Astrocyte (in vitro differentiated cells and primary cell): ENCODE measurements around the gene SNRNP40. TPM values are rescaled to one million over a fixed set of nuclear protein-coding genes. Genes with fewer than 3 reads are reported as not detected.

Experiments used
- DNase-seq: peaks from one replicate; pipeline ENCODE4 v3.0.0-alpha.2; 2010; ENCODE audit warnings: low read depth
- FAIRE-seq: peaks from 2 replicates; lab custom pipeline; 2011; peaks lifted over from hg19 to GRCh38; lab: Jason Lieb, UNC
- H2AFZ ChIP-seq: 2 replicates; pipeline ENCODE4 v1.6.0; 2012; ENCODE audit warnings: low read depth, low read length, inconsistent platforms
- H3K27ac ChIP-seq: 2 replicates; pipeline ENCODE4 v1.5.1; 2011; ENCODE audit warnings: low read depth, low read length, inconsistent platforms
- H3K27me3 ChIP-seq: 2 replicates; pipeline ENCODE4 v1.6.0; 2011; ENCODE audit warnings: low read length, inconsistent platforms; ENCODE audit not compliant: insufficient read depth
- H3K36me3 ChIP-seq: 2 replicates; pipeline ENCODE4 v1.5.1; 2011; ENCODE audit warnings: low read length, inconsistent platforms; ENCODE audit not compliant: insufficient read depth
- H3K4me1 ChIP-seq: 2 replicates; pipeline ENCODE4 v1.5.1; 2011; ENCODE audit warnings: low read length, inconsistent platforms; ENCODE audit not compliant: insufficient read depth
- H3K4me2 ChIP-seq: 2 replicates; pipeline ENCODE4 v1.6.0; 2012; ENCODE audit warnings: low read length, inconsistent platforms
- H3K4me3 ChIP-seq: 2 replicates; pipeline ENCODE4 v1.5.1; 2011; ENCODE audit warnings: low read depth, mild to moderate bottlenecking, low read length, inconsistent platforms; ENCODE audit not compliant: insufficient read depth
- H3K79me2 ChIP-seq: 2 replicates; pipeline ENCODE4 v1.6.0; 2012; ENCODE audit warnings: mild to moderate bottlenecking, low read length, inconsistent platforms; ENCODE audit not compliant: insufficient read depth
- H3K9ac ChIP-seq: 2 replicates; pipeline ENCODE4 v1.6.0; 2012; ENCODE audit warnings: mild to moderate bottlenecking, low read length, inconsistent platforms
- H3K9me3 ChIP-seq: 2 replicates; pipeline ENCODE4 v1.5.1; 2012; ENCODE audit warnings: low read depth, mild to moderate bottlenecking, low read length, inconsistent platforms; ENCODE audit not compliant: insufficient read depth
- H4K20me1 ChIP-seq: 2 replicates; pipeline ENCODE4 v1.6.0; 2012; ENCODE audit warnings: low read length, inconsistent platforms; ENCODE audit not compliant: insufficient read depth
- H3K27ac Mint-ChIP-seq: one replicate; pipeline ENCODE4 v1.8.0; 2021; ENCODE audit warnings: mild to moderate bottlenecking, mixed read lengths; ENCODE audit not compliant: unreplicated experiment
- H3K27me3 Mint-ChIP-seq: one replicate; pipeline ENCODE4 v1.8.0; 2021; ENCODE audit warnings: low read depth, mixed read lengths; ENCODE audit not compliant: unreplicated experiment
- H3K36me3 Mint-ChIP-seq: one replicate; pipeline ENCODE4 v1.8.0; 2021; ENCODE audit warnings: low read depth, mixed read lengths; ENCODE audit not compliant: unreplicated experiment
- H3K4me1 Mint-ChIP-seq: one replicate; pipeline ENCODE4 v1.8.0; 2021; ENCODE audit warnings: low read depth, mixed read lengths; ENCODE audit not compliant: unreplicated experiment
- H3K4me3 Mint-ChIP-seq: one replicate; pipeline ENCODE4 v1.8.0; 2021; ENCODE audit warnings: mild to moderate bottlenecking, moderate library complexity, mixed read lengths; ENCODE audit not compliant: unreplicated experiment
- H3K9me3 Mint-ChIP-seq: one replicate; pipeline ENCODE4 v1.8.0; 2021; ENCODE audit warnings: mild to moderate bottlenecking, mixed read lengths; ENCODE audit not compliant: unreplicated experiment
- EZH2 ChIP-seq: IDR thresholded peaks from 2 replicates; pipeline ENCODE4 v1.6.1; 2012; ENCODE audit warnings: mild to moderate bottlenecking, low read length, inconsistent platforms; ENCODE audit not compliant: insufficient read depth
- total RNA-seq: library from RNA; stranded (reverse); gene quantifications from 2 replicates; pipeline ENCODE4 v1.2.1, GENCODE V29; 2021
- TF ChIP-seq, protein P1 (sequence below): IDR thresholded peaks from 2 replicates; pipeline ENCODE4 v1.5.1; 2011; ENCODE audit warnings: low read depth, mild to moderate bottlenecking, inconsistent platforms, low read length, moderate library complexity; ENCODE audit not compliant: insufficient read depth

SNRNP40 gene
- total RNA-seq, 1 donor from 2014 or later = 42.0 TPM

DNA sequence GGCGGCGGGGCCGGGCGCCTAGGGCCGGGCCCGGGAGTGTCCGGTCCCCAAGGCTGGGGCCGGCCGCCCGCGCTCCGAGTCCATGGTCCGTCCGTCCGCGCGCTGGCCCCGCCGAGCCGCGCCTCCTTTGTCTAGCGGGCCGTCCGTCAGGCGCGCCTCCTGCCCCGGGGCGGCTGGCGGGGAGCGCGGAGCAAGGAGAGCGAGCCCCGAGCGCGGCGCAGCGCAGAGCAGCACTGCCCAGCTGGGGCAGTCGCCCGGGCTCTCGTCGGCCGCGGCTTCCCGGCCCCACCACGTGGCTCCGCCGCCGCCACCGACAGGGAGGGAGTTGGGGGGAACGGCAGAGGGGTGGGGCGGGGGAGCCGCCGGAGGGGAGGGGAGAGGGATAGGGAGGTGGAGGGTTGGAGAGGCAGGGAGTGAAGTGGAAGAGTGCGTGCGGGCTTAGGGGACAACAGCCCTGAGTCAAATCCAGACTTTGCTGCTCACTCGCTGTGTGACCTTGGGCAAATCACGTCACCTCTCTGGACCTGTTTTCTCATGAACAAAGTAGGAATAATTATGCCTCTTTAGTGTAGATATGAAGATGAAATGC, 56.8 kb downstream of the SNRNP40 start, which contains the start of gene NKAIN1:
NKAIN1 (minus strand) TSS at position 235 of the 589 bp plus-strand sequence. CDS start 340 bp downstream, outside the sequence.
- peaks cover 2% of the 10 kb centered on the region for H3K36me3 Mint-ChIP-seq

DNA sequence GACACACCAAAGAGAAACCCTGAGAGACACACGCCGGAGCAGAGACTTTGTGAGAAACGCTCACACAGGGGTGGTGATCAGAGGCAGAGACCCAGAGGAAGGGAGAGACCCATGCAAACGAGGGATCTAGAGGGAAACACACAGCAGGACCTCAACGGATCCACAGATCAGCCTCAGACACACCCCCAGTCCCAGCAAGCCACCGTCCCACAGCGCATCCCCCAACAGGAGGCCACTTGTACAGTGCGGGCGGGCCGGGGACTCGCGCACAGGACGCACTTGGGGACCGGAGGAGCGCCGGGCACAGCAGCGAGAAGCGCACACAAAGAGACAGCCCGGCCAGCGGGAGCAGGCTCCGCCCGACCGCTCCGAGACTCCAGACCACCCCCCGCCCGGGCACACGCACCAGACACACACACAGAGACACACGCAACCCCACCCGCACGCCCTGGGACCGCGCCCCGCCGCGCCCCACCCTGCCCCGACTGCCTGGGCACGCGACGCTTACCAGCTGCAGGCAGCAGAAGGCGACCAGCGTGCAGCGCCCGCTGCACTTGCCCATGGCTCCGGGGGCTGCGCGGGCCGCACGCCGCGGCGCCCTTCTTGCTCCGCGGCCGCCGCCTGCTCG, 57.5 kb downstream of the SNRNP40 start:
- no peak overlapping the region for H3K9ac ChIP-seq
- peaks cover 3% of the 10 kb centered on the region for H3K9me3 Mint-ChIP-seq
- H3K27ac ChIP-seq = no peak overlapping the region
- TF ChIP-seq EZH2 = no peak
- TF ChIP-seq, protein P1, sequence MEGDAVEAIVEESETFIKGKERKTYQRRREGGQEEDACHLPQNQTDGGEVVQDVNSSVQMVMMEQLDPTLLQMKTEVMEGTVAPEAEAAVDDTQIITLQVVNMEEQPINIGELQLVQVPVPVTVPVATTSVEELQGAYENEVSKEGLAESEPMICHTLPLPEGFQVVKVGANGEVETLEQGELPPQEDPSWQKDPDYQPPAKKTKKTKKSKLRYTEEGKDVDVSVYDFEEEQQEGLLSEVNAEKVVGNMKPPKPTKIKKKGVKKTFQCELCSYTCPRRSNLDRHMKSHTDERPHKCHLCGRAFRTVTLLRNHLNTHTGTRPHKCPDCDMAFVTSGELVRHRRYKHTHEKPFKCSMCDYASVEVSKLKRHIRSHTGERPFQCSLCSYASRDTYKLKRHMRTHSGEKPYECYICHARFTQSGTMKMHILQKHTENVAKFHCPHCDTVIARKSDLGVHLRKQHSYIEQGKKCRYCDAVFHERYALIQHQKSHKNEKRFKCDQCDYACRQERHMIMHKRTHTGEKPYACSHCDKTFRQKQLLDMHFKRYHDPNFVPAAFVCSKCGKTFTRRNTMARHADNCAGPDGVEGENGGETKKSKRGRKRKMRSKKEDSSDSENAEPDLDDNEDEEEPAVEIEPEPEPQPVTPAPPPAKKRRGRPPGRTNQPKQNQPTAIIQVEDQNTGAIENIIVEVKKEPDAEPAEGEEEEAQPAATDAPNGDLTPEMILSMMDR = no peak
- H3K27me3 Mint-ChIP-seq = peaks cover 52% of the 10 kb centered on the region
- H3K4me1 Mint-ChIP-seq = peaks cover 12% of the 10 kb centered on the region
- H3K79me2 ChIP-seq = no peaks in the 10 kb centered on the region
- FAIRE-seq (no peak), DNase-seq (no peak)
- peak overlapping the region; percentile 60 for H2AFZ ChIP-seq
- H3K4me1 ChIP-seq = peaks cover 9% of the 10 kb centered on the region
- H3K4me3 Mint-ChIP-seq = peak overlapping the region; percentile 95
- peaks cover 46% of the 10 kb centered on the region for H3K27me3 ChIP-seq
- no peaks in the 10 kb centered on the region for H3K36me3 ChIP-seq
- H3K27ac Mint-ChIP-seq = no peak overlapping the region
- peak overlapping the region; percentile 42 for H3K4me3 ChIP-seq
- peaks cover 4% of the 10 kb centered on the region for H4K20me1 ChIP-seq
- peak overlapping the region; percentile 83 for H3K4me2 ChIP-seq
- peaks cover 2% of the 10 kb centered on the region for H3K36me3 Mint-ChIP-seq
- H3K9me3 ChIP-seq = no peaks in the 10 kb centered on the region

More for the DNA sequence above, 56.8 kb downstream of the SNRNP40 start, which contains the start of gene NKAIN1:
- H3K9me3 ChIP-seq = no peaks in the 10 kb centered on the region
- H3K4me2 ChIP-seq = peak within 1 kb of the TSS; percentile 83
- Mint-ChIP-seq H3K4me3 (peak within 1 kb of the TSS; percentile 95), H3K27ac (no peak within 1 kb of the TSS), H3K27me3 (peaks cover 48% of the 10 kb centered on the region), H3K4me1 (peaks cover 18% of the 10 kb centered on the region), H3K9me3 (peaks cover 3% of the 10 kb centered on the region)
- no peak within 1 kb of the TSS for H3K27ac ChIP-seq
- FAIRE-seq (no peak), DNase-seq (peak; percentile 22)
- H3K4me1 ChIP-seq = peaks cover 15% of the 10 kb centered on the region
- H2AFZ ChIP-seq = peak within 1 kb of the TSS; percentile 60
- H3K9ac ChIP-seq = no peak within 1 kb of the TSS
- no peaks in the 10 kb centered on the region for H3K36me3 ChIP-seq
- H4K20me1 ChIP-seq = peaks cover 4% of the 10 kb centered on the region
- TF ChIP-seq, protein P1 = no peak
- TF ChIP-seq EZH2 = no peak
- peak within 1 kb of the TSS; percentile 42 for H3K4me3 ChIP-seq
- peaks cover 40% of the 10 kb centered on the region for H3K27me3 ChIP-seq
- H3K79me2 ChIP-seq = no peaks in the 10 kb centered on the region

- no peaks in the 10 kb centered on the region for H3K36me3 ChIP-seq
- no peaks in the 10 kb centered on the region for H3K79me2 ChIP-seq
- H3K27ac ChIP-seq = no peak overlapping the region
- H3K4me3 ChIP-seq = no peak overlapping the region
- no peak overlapping the region for H3K27ac Mint-ChIP-seq
- H3K4me1 ChIP-seq = peaks cover 5% of the 10 kb centered on the region
- H3K27me3 Mint-ChIP-seq = peaks cover 55% of the 10 kb centered on the region
- FAIRE-seq = no peak
- peaks cover 2% of the 10 kb centered on the region for H3K36me3 Mint-ChIP-seq
- peak overlapping the region; percentile 83 for H3K4me2 ChIP-seq
- DNase-seq = no peak
- peak overlapping the region; percentile 60 for H2AFZ ChIP-seq
- H3K9me3 Mint-ChIP-seq = peaks cover 3% of the 10 kb centered on the region
- H3K4me3 Mint-ChIP-seq = peak overlapping the region; percentile 95
- H4K20me1 ChIP-seq = peaks cover 4% of the 10 kb centered on the region
- H3K27me3 ChIP-seq = peaks cover 46% of the 10 kb centered on the region
- H3K9ac ChIP-seq = no peak overlapping the region
- H3K4me1 Mint-ChIP-seq = peaks cover 7% of the 10 kb centered on the region
- H3K9me3 ChIP-seq = no peaks in the 10 kb centered on the region
- TF ChIP-seq, protein P1 = no peak
- TF ChIP-seq EZH2 = no peak
Measured at GRCh38 chr1:31238612-31238985, 58.0 kb downstream of the SNRNP40 start.
